GM23338 (cell line): ENCODE data around the gene TPH2. TPM values are rescaled to one million over a fixed set of nuclear protein-coding genes. Genes with fewer than 3 reads are reported as not detected.
A peak's percentile ranks its signal among the peaks of the same experiment; 100 is the strongest.

Experiments used
- ATAC-seq: fragments of 200-7000 bp; cut with Tn5 transposase; 3 replicates; pipeline ENCODE4 v1.9.1; 2020
- DNase-seq: peaks from one replicate; pipeline ENCODE4 v3.0.0-alpha.2; 2015; ENCODE audit warnings: low spot score
- H2AFZ ChIP-seq: fragments of 200-600 bp; sonication (generic); 2 replicates; pipeline ENCODE4 v1.8.0; 2016; ENCODE audit warnings: antibody characterized with exemption, mild to moderate bottlenecking, moderate library complexity
- H3F3A ChIP-seq: fragments of 200-600 bp; sonication (generic); replicated peaks from 2 replicates; pipeline ENCODE4 v1.8.0; 2017; ENCODE audit warnings: antibody characterized with exemption, mixed run types, low read depth
- H3K27ac ChIP-seq: fragments of 200-600 bp; sonication (generic); 2 replicates; pipeline ENCODE4 v1.6.1; 2016; ENCODE audit warnings: low read depth
- H3K27me3 ChIP-seq: fragments of 200-600 bp; sonication (generic); 2 replicates; pipeline ENCODE4 v1.8.0; 2016; ENCODE audit warnings: mild to moderate bottlenecking, mixed run types, moderate library complexity; ENCODE audit not compliant: insufficient read depth
- H3K36me3 ChIP-seq: fragments of 200-600 bp; sonication (generic); 2 replicates; pipeline ENCODE4 v1.8.0; 2016; ENCODE audit warnings: mild to moderate bottlenecking; ENCODE audit not compliant: insufficient read depth
- H3K4me1 ChIP-seq: fragments of 200-600 bp; sonication (generic); 2 replicates; pipeline ENCODE4 v1.8.0; 2016; ENCODE audit warnings: mild to moderate bottlenecking, moderate library complexity; ENCODE audit not compliant: insufficient read depth
- H3K4me2 ChIP-seq: fragments of 200-600 bp; sonication (generic); 2 replicates; pipeline ENCODE4 v1.7.1; 2017; ENCODE audit warnings: mixed run types
- H3K4me3 ChIP-seq: fragments of 200-600 bp; sonication (generic); 2 replicates; pipeline ENCODE4 v1.6.1; 2016; ENCODE audit warnings: mixed run types
- H3K79me2 ChIP-seq: fragments of 200-600 bp; sonication (generic); replicated peaks from 2 replicates; pipeline ENCODE4 v1.8.0; 2017; ENCODE audit warnings: mild to moderate bottlenecking; ENCODE audit not compliant: insufficient read depth
- H3K9me2 ChIP-seq: fragments of 200-600 bp; sonication (generic); 2 replicates; pipeline ENCODE4 v1.8.0; 2017; ENCODE audit not compliant: insufficient read depth
- H4K20me1 ChIP-seq: fragments of 200-600 bp; sonication (generic); replicated peaks from 2 replicates; pipeline ENCODE4 v1.8.0; 2017; ENCODE audit warnings: mild to moderate bottlenecking; ENCODE audit not compliant: insufficient read depth
- H3K27ac Mint-ChIP-seq: 2 replicates; pipeline ENCODE4 v1.8.0; 2020; ENCODE audit warnings: inconsistent platforms, mild to moderate bottlenecking, moderate library complexity, mixed read lengths
- H3K27me3 Mint-ChIP-seq: 3 replicates; pipeline ENCODE4 v1.8.0; 2022; ENCODE audit warnings: low read depth, mild to moderate bottlenecking, moderate library complexity, mixed read lengths, inconsistent platforms; ENCODE audit not compliant: insufficient read depth, poor library complexity
- H3K36me3 Mint-ChIP-seq: 3 replicates; pipeline ENCODE4 v1.8.0; 2021; ENCODE audit warnings: low read depth, mild to moderate bottlenecking, inconsistent platforms, moderate library complexity, mixed read lengths
- H3K4me1 Mint-ChIP-seq: 3 replicates; pipeline ENCODE4 v1.8.0; 2020; ENCODE audit warnings: mild to moderate bottlenecking, inconsistent platforms, mixed read lengths
- H3K4me3 Mint-ChIP-seq: 3 replicates; pipeline ENCODE4 v1.8.0; 2021; ENCODE audit warnings: moderate library complexity, mild to moderate bottlenecking, inconsistent platforms, mixed read lengths
- H3K9me3 Mint-ChIP-seq: 3 replicates; pipeline ENCODE4 v1.8.0; 2020; ENCODE audit warnings: moderate library complexity, mild to moderate bottlenecking, inconsistent platforms, mixed read lengths
- CREB1 ChIP-seq: fragments of 250-450 bp; sonication (Bioruptor Pico); IDR thresholded peaks from 2 replicates; pipeline ENCODE4 v1.5.0; 2020; ENCODE audit warnings: low read depth, mild to moderate bottlenecking, moderate library complexity
- CTCF ChIP-seq, 2 experiments: fragments of 200-600 bp in 1 of 2; sonication (generic) in 1 of 2; conservative IDR thresholded peaks; 2 replicates each; pipeline versions ENCODE4 v1.5.1 to v1.6.1; 2016 to 2017; ENCODE audit warnings: antibody characterized with exemption in 2 of 2, low read depth in 2 of 2, mild to moderate bottlenecking in 2 of 2, moderate library complexity in 1 of 2
- EZH2phosphoT487 ChIP-seq: fragments of 200-600 bp; sonication (generic); IDR thresholded peaks from one replicate; pipeline ENCODE4 v1.8.1; 2018; ENCODE audit warnings: antibody characterized with exemption; ENCODE audit not compliant: unreplicated experiment
- STAT1 ChIP-seq: IDR thresholded peaks from one replicate; pipeline ENCODE4 v1.6.1; 2016; ENCODE audit warnings: antibody characterized with exemption; ENCODE audit not compliant: unreplicated experiment
- ZNF114 ChIP-seq: fragments of 250-450 bp; sonication (Bioruptor Pico); IDR thresholded peaks from 2 replicates; pipeline ENCODE4 v1.5.0; 2020; ENCODE audit warnings: mild to moderate bottlenecking, moderate library complexity
- ZNF331 ChIP-seq: fragments of 250-450 bp; sonication (Bioruptor Pico); IDR thresholded peaks from 2 replicates; pipeline ENCODE4 v1.5.0; 2020; ENCODE audit warnings: low read depth, mild to moderate bottlenecking, moderate library complexity
- ZNF462 ChIP-seq: fragments of 250-450 bp; sonication (Bioruptor Pico); IDR thresholded peaks from 2 replicates; pipeline ENCODE4 v1.5.0; 2020; ENCODE audit warnings: mild to moderate bottlenecking, moderate library complexity
- polyA plus RNA-seq: library from polyadenylated mRNA; unstranded; fragments of >200 nt; fragmentation: Nextera tagmentation; extraction: Ambion mirVana; gene quantifications from 2 replicates; pipeline ENCODE4 v1.2.1, GENCODE V29; 2016
- total RNA-seq: library from RNA; depleted of rRNA; stranded (reverse); fragments of >200 nt; shearing (Covaris generic); gene quantifications from 2 replicates; pipeline ENCODE4 v1.2.3, GENCODE V29; 2014

Gene TPH2
- total and polyA plus RNA-seq, 2 experiments from 2014 or later: 0.94 to 1.4 TPM

DNA sequence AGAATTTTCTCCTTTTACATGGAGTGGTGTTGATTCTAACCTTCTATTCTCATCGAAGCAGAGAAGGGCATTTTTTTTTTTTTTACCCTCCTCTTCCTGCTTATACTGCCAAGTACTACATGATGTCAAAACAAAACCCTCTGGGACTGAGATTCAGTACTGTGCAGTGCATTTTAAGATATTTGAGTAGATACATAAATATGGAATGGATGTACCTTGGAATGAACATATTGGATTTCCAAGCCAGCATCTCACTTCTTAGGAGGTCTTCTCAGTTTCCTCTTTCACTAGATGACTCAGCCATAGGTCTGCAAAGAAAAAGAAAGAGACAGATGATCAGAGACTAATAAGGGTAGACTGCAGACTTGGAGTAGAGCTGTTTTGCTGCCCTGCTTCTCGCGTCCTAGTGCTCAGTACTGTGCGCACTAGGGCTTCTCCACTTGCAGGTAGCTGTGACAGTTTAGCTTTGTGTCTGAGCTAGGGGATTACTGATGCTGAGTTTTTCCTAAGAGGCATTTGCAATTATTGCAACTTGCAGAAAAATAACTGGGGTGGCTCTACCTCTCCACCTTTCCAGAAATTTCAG is 20.4 kb downstream of the TPH2 start:
- H3K27ac Mint-ChIP-seq: 0 out of 2 replicates have a peak overlapping the region, but pooled peaks have one; percentile 25

DNA sequence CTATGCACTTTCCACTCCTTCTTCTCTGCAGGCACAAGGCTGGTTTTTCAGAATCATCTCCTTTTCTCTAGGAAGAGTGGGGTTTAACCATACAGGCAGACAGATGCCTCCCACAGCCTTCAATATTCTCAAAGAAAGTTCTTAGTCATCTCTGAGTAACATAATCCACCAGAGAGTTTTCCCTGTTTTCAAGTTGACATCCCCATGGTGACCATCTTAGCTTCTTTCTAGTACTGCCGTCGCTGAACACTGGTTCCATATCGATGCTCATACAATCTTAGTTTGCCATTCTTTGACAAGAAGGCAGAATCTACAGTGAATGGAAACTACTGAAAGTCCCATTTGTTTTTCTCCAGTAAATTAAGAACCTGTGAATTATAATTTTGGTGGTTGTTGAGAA is 28.6 kb downstream of the TPH2 start:
- Histone ChIP-seq H3K27me3 (no peaks in the 10 kb centered on the region), H3K4me3 (no peak overlapping the region), H4K20me1 (no peaks in the 10 kb centered on the region), H3K4me1 (peaks cover 17% of the 10 kb centered on the region; the same call in 1 of the 2 replicates), H3F3A (no peaks in the 10 kb centered on the region), H3K36me3 (no peaks in the 10 kb centered on the region), H2AFZ (no peak overlapping the region), H3K4me2 (no peak overlapping the region), H3K9me2 (no peaks in the 10 kb centered on the region), H3K27ac (no peak overlapping the region), H3K79me2 (no peaks in the 10 kb centered on the region)
- H3K4me1 Mint-ChIP-seq: peaks cover 23% of the 10 kb centered on the region
- H3K36me3 Mint-ChIP-seq: no peaks in the 10 kb centered on the region
- no peak for DNase-seq
- no peak overlapping the region for H3K4me3 Mint-ChIP-seq
- H3K27ac Mint-ChIP-seq: no peak overlapping the region
- H3K27me3 Mint-ChIP-seq: no peaks in the 10 kb centered on the region
- ATAC-seq: no peak
- TF ChIP-seq STAT1 (no peak), ZNF462 (CRISPR knock-in tag) (no peak), ZNF331 (CRISPR knock-in tag) (no peak), CREB1 (CRISPR knock-in tag) (no peak), CTCF (conservative IDR thresholded peaks at IDR 0.05; ENCODE audit: low read depth in 2 of 2) (no peak), EZH2phosphoT487 (no peak)
- H3K9me3 Mint-ChIP-seq: no peaks in the 10 kb centered on the region

More for the DNA sequence above, 20.4 kb downstream of the TPH2 start:
- TF ChIP-seq ZNF114 (CRISPR knock-in tag) (no peak), CREB1 (CRISPR knock-in tag) (no peak), STAT1 (no peak)
- peaks cover 2% of the 10 kb centered on the region for H3K27me3 Mint-ChIP-seq
- no peaks in the 10 kb centered on the region for H3K9me2 ChIP-seq
- H3K79me2 ChIP-seq: no peaks in the 10 kb centered on the region
- H3K4me3 Mint-ChIP-seq: no peak overlapping the region
- no peak overlapping the region for H3K27ac ChIP-seq
- H3K36me3 ChIP-seq: no peaks in the 10 kb centered on the region
- H3K4me3 ChIP-seq: no peak overlapping the region
- ATAC-seq (peak; percentile 64), DNase-seq (no peak)
- peak overlapping the region; percentile 13; the same call in 1 of the 2 replicates for H3K4me2 ChIP-seq
- peaks cover 53% of the 10 kb centered on the region for H3K4me1 Mint-ChIP-seq
- no peaks in the 10 kb centered on the region for H3K36me3 Mint-ChIP-seq
- H3K9me3 Mint-ChIP-seq: no peaks in the 10 kb centered on the region
- H2AFZ ChIP-seq: no peak overlapping the region
- H3K4me1 ChIP-seq: peaks cover 30% of the 10 kb centered on the region
- no peaks in the 10 kb centered on the region for H3F3A ChIP-seq
- no peaks in the 10 kb centered on the region for H3K27me3 ChIP-seq
- H4K20me1 ChIP-seq: no peaks in the 10 kb centered on the region
